ENCODE data around the gene CDH23.

DNA sequence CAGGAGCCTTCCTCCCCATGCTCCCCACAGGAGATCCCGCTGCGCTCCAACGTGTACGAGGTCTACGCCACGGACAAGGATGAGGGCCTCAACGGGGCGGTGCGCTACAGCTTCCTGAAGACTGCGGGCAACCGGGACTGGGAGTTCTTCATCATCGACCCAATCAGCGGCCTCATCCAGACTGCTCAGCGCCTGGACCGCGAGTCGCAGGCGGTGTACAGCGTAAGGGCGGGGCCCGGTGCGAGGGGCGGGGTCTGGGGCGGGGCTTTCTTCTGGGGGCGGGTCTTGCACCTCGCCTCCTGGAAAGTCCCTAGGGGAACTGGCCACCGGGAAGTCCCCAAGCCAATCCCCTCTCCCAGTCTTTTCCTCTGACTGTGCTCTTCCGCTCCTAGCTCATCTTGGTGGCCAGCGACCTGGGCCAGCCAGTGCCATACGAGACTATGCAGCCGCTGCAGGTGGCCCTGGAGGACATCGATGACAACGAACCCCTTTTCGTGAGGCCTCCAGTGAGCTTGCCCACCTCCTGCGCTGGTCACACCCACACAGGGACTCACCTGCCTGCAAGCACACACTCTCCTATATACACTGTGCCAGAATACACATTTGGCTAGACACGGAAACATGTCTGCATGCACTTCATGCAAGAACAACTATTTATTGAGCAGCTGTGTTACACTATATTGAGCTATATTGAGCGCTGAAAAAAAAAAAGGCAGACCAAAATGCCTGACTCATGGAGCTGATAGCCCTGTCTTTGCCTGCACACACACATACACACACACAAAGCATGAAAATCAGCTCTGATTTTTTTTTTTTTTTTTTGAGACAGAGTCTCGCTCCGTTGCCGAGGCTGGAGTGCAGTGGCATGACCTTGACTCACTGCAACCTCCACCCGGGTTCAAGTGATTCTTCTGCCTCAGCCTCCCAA, 409.3 kb downstream of the CDH23 start:
- TF ChIP-seq, protein P1, sequence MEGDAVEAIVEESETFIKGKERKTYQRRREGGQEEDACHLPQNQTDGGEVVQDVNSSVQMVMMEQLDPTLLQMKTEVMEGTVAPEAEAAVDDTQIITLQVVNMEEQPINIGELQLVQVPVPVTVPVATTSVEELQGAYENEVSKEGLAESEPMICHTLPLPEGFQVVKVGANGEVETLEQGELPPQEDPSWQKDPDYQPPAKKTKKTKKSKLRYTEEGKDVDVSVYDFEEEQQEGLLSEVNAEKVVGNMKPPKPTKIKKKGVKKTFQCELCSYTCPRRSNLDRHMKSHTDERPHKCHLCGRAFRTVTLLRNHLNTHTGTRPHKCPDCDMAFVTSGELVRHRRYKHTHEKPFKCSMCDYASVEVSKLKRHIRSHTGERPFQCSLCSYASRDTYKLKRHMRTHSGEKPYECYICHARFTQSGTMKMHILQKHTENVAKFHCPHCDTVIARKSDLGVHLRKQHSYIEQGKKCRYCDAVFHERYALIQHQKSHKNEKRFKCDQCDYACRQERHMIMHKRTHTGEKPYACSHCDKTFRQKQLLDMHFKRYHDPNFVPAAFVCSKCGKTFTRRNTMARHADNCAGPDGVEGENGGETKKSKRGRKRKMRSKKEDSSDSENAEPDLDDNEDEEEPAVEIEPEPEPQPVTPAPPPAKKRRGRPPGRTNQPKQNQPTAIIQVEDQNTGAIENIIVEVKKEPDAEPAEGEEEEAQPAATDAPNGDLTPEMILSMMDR (IDR thresholded peaks at IDR 0.05 in 8 of 11, conservative IDR thresholded peaks at IDR 0.05 in 3 of 11): no peak
- TF ChIP-seq POLR2AphosphoS5 (IDR thresholded peaks at IDR 0.05): peak; percentile 31 to 66 (median 58)
